NB4 (cell line): Measurements from ENCODE around the gene TP53TG5.

Experiments used
- CTCF ChIP-seq: IDR thresholded peaks from one replicate; pipeline ENCODE4 v1.5.1; 2012; ENCODE audit warnings: low read depth, low read length
- MYC ChIP-seq: IDR thresholded peaks from 2 replicates; pipeline ENCODE4 v1.6.1; 2011; ENCODE audit warnings: low read depth, low read length
- POLR2A ChIP-seq: IDR thresholded peaks from 2 replicates; pipeline ENCODE4 v1.6.1; 2011; ENCODE audit warnings: mild to moderate bottlenecking; ENCODE audit not compliant: insufficient read length; ENCODE audit errors: extremely low read depth
- TF ChIP-seq, protein P1 (sequence below): IDR thresholded peaks from 2 replicates; pipeline ENCODE4 v1.6.1; 2011; ENCODE audit warnings: low read depth, low read length

DNA sequence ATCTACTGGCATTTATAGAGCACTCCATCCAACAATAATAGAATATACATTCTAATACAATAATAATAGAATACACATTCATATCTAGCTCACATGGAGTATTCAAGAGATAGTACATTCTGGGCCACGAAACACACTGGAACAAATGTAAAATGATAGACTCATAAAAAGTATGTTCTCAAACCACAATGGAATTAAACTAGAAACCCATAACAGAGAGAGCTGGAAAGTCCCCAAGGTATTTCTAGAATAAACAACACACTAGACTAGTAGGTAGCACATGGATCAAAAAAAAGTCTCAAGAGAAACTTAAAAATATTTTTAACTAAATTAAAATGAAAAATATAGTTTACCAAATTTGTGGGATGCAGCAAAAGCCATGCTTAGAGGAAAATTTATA lies 9.1 kb upstream of the TP53TG5 start:
- TF ChIP-seq CTCF (no peak), POLR2A (no peak), MYC (no peak)
- TF ChIP-seq, protein P1, sequence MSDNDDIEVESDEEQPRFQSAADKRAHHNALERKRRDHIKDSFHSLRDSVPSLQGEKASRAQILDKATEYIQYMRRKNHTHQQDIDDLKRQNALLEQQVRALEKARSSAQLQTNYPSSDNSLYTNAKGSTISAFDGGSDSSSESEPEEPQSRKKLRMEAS = no peak
